GF-D8 (cell line): ENCODE data around the gene CTLA4.

Source experiments
- DNase-seq: peaks from one replicate; lab custom pipeline; 2025; lab: John Stamatoyannopoulos, UW

CTLA4 gene

GRCh38 chr2:203891474-203891873 is 23.9 kb downstream of the CTLA4 start:
- DNase-seq: no peak

GRCh38 chr2:203892207-203892606 is 24.6 kb downstream of the CTLA4 start:
- DNase-seq: no peak

DNA sequence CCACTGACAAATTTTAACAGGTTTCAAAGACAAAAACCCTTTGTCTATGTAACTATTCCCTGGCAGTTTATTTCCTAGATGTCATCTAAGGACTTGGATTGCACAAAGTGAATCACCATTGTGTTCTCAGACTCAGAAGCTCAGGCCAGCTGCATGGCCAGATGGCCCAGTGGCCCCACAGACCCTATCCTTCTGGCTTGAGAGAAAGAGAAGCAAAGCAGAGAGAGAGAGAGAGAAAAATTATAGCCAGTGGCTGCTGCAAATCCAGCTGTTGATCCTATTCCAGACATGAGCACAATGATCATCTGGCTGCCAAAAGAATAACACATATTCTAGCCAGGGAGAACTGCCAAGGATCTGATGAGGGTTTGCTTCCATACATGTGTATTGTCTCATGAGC is 25.8 kb downstream of the CTLA4 start:
- DNase-seq: no peak

DNA sequence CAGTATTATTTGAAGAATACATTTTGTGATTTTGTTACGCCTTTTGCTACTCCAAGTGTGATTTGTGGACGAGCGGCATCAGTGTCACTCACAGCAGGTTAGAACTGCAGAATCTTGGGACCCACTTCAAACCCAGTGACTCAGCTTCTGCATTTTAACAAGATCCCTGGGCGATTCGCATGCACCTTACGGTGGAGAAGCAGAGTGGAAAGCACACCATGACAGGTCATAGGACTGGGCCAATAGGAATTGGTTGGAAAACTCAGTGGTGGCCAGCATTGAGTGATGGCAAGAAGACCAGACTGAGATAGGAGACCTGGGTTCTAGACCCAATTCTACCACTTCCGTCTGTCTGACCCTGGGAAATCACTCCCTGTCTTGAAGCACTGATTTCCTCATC is 26.3 kb downstream of the CTLA4 start:
- DNase-seq: no peak

DNA sequence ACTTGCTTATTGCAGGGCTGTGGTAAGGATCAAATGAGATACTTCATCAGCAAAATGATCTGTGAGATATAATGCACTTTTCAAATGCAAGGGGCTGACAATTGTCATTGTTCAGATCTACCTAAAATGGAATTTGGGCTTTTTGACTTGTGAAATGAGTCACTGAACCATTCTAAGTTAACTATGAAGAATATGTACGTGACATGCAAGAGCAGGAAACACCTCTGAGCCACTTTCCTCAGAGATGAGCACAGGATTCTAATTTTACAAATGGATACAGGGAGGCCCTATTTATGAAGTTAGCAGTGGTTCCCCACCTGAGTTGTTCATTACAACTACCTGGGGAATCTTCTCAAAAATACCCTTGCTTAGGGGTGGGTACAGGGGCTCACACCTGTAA is 26.7 kb downstream of the CTLA4 start:
- DNase-seq: no peak

GRCh38 chr2:203897544-203897943 is 30.0 kb downstream of the CTLA4 start:
- no peak for DNase-seq

- no peak for DNase-seq
Observed at GRCh38 chr2:203898657-203899056, 31.1 kb downstream of the CTLA4 start.

- no peak for DNase-seq
Observed at GRCh38 chr2:203900253-203900652, 32.7 kb downstream of the CTLA4 start.

GRCh38 chr2:203904022-203904421 is 36.5 kb downstream of the CTLA4 start:
- DNase-seq: no peak

DNA sequence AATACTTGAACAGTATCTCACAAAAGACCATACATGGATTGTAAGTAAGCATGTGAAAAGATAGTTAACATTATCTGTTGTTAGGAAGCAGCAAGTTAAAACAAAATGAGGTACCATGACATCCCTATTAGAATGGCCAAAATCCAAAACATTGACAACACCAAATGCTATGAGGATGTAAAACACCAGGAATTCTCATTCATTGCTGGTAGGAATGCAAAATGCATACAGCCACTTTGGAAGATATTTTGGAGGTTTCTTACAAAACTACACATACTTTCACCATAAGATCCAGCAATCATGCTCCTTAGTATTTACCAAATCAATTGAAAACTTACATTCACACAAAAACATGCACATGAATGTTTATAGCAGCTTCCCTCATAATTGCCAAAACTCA is 38.1 kb downstream of the CTLA4 start:
- no peak for DNase-seq

DNA sequence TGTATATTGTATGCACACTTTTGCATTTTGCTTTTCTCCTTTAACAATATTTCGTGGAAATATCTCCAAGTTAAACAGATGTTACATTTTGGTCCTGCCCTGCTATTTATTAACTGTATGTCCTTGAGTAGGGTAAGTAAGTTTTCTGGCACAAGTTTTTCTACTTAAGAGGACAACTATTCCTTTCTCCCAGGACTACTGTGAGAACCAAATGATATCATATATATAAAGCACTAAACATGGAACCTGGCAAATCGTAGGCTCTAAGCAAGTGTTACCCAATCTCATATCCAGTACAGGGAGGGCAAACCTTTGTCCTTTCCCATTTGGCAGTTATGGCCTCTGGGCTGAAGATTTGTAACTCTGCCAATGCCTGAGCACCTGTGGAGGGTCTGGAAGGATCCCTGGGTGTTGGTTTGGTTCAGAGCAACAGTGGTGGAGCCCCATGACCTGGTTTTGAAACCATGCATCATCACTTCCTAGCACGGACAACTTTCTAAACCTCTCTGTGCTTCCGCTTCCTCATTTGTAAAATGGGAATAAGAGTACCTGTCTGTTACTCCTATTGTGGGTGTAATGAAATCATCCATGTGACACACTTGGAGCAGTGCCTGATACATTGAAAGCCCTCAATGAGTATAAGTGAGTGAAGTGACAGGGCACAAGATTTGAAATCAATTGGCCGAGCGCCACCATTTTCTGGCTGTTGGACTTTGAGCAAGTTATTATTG is 40.7 kb downstream of the CTLA4 start:
- DNase-seq: no peak

GRCh38 chr2:203908797-203909185 is 41.2 kb downstream of the CTLA4 start:
- DNase-seq: no peak

- DNase-seq: no peak
Observed at GRCh38 chr2:203909261-203909967, 41.8 kb downstream of the CTLA4 start.

DNA sequence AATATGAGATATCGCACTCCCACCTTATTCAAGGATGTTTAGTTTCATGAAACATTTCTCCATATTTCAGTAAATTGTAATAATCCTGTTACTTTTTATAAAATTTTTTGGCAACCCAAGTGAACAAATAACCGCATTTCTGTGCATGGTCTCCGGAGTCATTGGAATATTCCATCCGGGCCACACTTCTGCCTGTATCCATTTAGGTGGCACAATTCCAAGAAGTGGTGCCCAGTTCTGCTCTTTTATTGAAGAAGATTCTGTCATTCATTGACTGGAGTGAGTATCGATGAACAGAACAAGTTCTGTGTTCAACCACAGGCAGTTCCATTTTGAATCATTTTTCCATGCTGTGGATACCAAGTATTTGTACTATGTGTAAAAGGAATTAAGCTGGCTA is 42.4 kb downstream of the CTLA4 start:
- DNase-seq: no peak

DNA sequence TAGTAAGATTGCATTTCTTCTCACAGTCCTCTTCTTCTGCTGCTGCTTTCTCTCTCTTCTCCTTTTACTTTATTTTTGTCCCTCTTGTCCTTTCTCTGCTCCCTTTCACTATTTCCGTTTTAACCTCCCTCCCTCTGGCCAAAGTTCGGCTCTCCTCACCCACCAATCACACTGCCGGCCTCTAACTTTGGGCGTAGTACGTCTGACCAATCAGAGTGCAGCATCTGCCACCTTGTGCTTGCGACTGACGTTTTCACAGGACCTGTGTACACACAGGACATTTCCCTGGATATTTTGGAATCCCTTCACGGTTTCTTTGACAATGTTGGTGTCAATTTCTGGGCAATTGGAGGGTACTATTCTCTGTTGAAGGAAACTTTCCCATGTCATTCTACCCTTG is 46.4 kb downstream of the CTLA4 start:
- no peak for DNase-seq

DNA sequence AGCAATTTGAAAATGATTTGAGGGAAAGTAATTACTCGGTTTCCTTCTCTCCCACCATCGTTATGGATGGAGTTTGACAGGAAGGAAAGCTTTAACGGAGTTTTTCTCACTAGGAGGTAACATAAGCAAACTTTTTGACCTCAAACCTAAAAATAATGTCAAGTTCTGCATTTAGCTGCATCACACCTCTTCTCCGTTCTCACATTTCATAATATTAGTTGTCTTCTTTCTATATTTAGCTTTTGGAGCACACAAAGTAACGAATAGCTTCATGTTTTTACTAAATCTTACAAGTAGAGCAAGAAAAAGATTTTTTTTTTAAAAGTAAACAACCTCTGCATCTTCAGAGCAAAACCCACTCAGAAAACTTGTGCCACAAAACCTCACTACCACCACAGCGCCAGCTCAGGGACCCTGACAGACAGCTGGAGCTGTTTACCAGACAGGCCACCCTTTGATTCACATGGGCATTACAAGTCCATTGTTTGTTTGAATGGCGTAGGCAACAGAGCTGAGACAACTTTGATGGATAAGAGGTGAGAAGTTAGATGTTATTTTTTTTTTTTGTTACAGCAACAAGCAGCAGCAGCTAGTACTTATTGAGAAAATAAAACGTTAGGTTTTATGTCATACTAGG is 47.1 kb downstream of the CTLA4 start:
- DNase-seq: no peak

DNA sequence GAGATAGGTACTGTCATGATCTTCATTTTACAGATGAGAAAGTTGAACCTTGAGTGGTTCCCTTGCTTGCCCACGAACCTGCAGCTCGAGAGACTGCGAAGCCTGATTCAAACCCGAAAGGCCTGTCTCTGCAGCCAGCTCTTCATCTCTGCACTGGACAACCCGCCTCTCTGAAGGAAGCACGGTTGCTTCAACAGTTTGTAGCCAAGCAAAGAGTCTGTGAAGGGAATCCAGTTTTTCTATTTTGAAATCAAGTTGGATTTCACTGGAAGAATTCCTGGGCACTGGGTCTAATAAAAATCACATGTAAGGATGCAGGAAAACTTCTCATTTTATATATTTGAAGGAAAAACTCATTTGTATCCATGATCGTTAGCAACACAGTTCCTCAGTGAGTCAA is 47.7 kb downstream of the CTLA4 start:
- no peak for DNase-seq

GRCh38 chr2:203916756-203917155 is 49.2 kb downstream of the CTLA4 start:
- no peak for DNase-seq

DNA sequence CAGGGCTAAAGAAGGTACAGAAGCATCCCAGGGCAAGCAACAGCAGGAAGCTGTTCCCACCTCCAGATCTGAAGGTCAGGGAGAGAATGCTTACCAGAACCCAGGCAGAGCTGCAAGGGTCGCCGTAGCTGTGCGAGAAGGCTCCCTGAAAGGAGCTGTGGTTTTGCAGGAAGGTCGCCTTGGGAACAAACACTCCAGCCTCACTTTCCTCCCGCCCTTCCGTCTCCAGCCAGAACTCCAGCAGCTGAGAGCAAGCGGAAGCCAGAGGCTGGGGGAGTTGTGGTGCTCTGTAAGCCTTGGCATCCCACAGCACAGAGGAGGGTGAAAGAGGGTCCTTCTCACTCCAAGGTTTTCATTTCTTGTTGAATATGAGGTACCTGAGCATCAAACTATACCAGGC is 50.7 kb downstream of the CTLA4 start:
- no peak for DNase-seq

DNA sequence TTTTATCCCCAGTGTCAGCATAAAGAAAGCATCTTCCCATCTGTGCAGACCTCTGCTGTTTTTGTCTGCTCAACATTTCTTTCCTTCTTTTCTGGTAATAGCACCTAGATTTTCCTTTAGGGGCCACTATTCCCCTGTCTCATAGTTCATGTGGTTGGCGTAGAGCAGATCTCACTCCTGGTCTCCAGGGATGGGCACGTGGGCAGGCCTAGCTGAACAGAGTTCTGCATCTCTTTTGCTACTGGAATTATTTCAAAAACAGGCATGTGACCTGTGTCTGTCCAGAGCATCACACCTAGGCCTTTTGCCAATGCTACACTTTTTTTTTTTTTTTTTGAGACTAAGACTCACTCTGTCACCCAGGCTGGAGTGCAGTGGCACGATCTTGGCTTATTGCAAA is 51.3 kb downstream of the CTLA4 start:
- no peak for DNase-seq
